Left ventricle myocardium inferior (tissue), 1 donor: ENCODE measurements around the gene MAP2K2. TPM values are rescaled to one million over a fixed set of nuclear protein-coding genes. Genes with fewer than 3 reads are reported as not detected.

Experiments
- DNase-seq: peaks from one replicate; pipeline ENCODE4 v3.0.0-alpha.2; 2020
- H3K27ac ChIP-seq: fragments of 200-600 bp; replicated peaks from 2 replicates; pipeline ENCODE4 v1.8.0; 2021
- H3K27me3 ChIP-seq: fragments of 200-600 bp; 2 replicates; pipeline ENCODE4 v1.8.0; 2021; ENCODE audit warnings: low read depth
- H3K36me3 ChIP-seq: fragments of 200-600 bp; 2 replicates; pipeline ENCODE4 v1.8.0; 2021
- H3K4me1 ChIP-seq: fragments of 200-600 bp; 2 replicates; pipeline ENCODE4 v1.8.0; 2021
- H3K4me3 ChIP-seq: fragments of 200-600 bp; 2 replicates; pipeline ENCODE4 v1.8.0; 2021; ENCODE audit warnings: mild to moderate bottlenecking, moderate library complexity
- H3K9me3 ChIP-seq: fragments of 200-600 bp; replicated peaks from 2 replicates; pipeline ENCODE4 v1.8.0; 2021
- CTCF ChIP-seq: fragments of 200-600 bp; IDR thresholded peaks from 2 replicates; pipeline ENCODE4 v1.8.0; 2021; ENCODE audit warnings: antibody characterized with exemption, mild to moderate bottlenecking, borderline replicate concordance
- intact Hi-C: fragments of 100-400 bp; cut with micrococcal nuclease; formaldehyde crosslinking; loops from one replicate; pipeline ENCODE4 v1.11.0; 2022
- total RNA-seq: library from RNA; stranded (reverse); fragmentation: NEBNext Ultra II Directional; extraction: Animal tissue kit (Norgen Biotek cat#: 25700); gene quantifications from one replicate; pipeline ENCODE4 v1.2.1, GENCODE V29; 2021
- donor health status: DM: no; HTN: yes; CAD: no; lungs with severe emphysema.

The MAP2K2 gene
- total RNA-seq, 1 donor from 2014 or later, result 129 TPM

DNA sequence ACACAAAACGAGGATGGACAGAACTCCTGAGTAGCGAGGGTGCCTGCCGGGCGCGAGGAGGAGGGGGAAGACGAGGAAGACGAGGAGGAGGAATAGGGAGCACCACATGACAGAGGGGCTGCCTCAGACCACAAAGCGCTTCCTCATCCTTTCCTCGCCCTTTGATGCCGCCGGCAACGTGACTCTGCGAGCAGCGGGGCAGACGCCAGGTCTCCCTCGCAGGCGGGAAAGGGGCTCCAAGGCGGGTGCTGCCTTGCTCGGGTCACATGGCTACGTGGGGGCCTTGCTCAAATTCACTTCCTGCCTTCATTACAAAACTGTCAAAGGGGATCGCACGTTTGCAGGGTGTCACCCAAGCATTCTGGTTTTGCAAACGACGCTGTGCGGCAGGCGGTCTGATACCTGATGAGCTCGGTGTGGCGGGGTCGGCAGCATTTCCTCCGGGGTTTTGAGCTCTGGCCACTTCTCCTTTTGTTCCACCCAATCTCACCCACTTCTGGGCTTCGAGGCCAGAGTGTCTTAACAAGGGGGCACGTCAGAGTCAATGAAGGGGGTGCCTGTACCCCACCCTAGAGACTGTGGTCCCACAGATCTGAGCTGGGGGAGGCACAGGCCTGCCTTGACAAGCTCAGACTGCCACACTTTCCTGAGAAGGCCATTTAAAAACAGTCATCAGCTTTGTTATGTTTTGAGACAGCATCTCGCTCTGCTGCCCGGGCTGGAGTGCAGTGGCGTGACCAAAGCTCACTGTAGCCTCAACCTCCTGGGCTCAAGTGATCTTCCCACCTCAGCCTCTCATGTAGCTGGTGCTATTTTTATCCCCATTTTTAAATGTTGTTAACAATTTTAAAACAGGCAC lies 14.9 kb downstream of the MAP2K2 start:
- intact Hi-C loops, result no loop called here
- H3K36me3 ChIP-seq, result peaks cover 88% of the 10 kb centered on the region
- H3K9me3 ChIP-seq, result no peaks in the 10 kb centered on the region
- DNase-seq, result no peak
- no peaks in the 10 kb centered on the region for H3K27me3 ChIP-seq
- no peak overlapping the region for H3K27ac ChIP-seq
- H3K4me1 ChIP-seq, result peaks cover 23% of the 10 kb centered on the region
- H3K4me3 ChIP-seq, result no peak overlapping the region
- no peak for TF ChIP-seq CTCF

GRCh38 chr19:4103080-4103433 lies 20.9 kb downstream of the MAP2K2 start:
- Histone ChIP-seq H3K36me3 (peaks cover 94% of the 10 kb centered on the region), H3K4me1 (peaks cover 14% of the 10 kb centered on the region), H3K27me3 (no peaks in the 10 kb centered on the region), H3K9me3 (no peaks in the 10 kb centered on the region), H3K27ac (no peak overlapping the region), H3K4me3 (no peak overlapping the region)
- intact Hi-C loops, result no loop called here
- DNase-seq, result no peak
- no peak for TF ChIP-seq CTCF

- Histone ChIP-seq H3K27ac (no peak overlapping the region), H3K4me1 (peaks cover 19% of the 10 kb centered on the region), H3K9me3 (no peaks in the 10 kb centered on the region), H3K4me3 (no peak overlapping the region), H3K27me3 (no peaks in the 10 kb centered on the region), H3K36me3 (peaks cover 89% of the 10 kb centered on the region)
- no peak for DNase-seq
- no peak for TF ChIP-seq CTCF
- intact Hi-C loops, result no loop called here
Observed at GRCh38 chr19:4102339-4103079, 21.4 kb downstream of the MAP2K2 start.

DNA sequence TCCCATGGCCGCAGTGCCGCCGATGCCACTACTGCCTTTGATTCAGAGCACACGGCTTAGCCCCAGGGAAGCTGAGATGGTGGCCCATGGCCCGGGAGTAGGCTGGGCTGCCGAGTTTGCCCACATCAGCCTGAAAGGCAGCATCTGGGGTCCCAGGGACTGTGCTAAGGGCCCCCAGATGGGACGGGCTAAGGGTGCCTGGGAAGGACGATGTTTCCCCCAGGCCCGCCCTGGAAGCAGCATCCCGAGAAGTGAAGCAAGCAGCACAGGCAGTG lies 22.5 kb downstream of the MAP2K2 start:
- intact Hi-C loops, result no loop called here
- Histone ChIP-seq H3K27ac (no peak overlapping the region), H3K36me3 (peaks cover 82% of the 10 kb centered on the region), H3K27me3 (no peaks in the 10 kb centered on the region), H3K4me3 (no peak overlapping the region), H3K9me3 (no peaks in the 10 kb centered on the region), H3K4me1 (peaks cover 29% of the 10 kb centered on the region)
- TF ChIP-seq CTCF, result no peak
- DNase-seq, result no peak

- Histone ChIP-seq H3K9me3 (no peaks in the 10 kb centered on the region), H3K27ac (no peak overlapping the region), H3K27me3 (no peaks in the 10 kb centered on the region), H3K4me1 (peaks cover 29% of the 10 kb centered on the region), H3K36me3 (peaks cover 78% of the 10 kb centered on the region), H3K4me3 (no peak overlapping the region)
- no peak for DNase-seq
- TF ChIP-seq CTCF, result no peak
- intact Hi-C loops, result no loop called here
Observed at GRCh38 chr19:4100647-4101495, 23.1 kb downstream of the MAP2K2 start.
